Astrocyte (in vitro differentiated cells and primary cell): ENCODE results near the gene HSPA4. TPM values are rescaled to one million over a fixed set of nuclear protein-coding genes. Genes with fewer than 3 reads are reported as not detected.

Experiments used
- DNase-seq: peaks from one replicate; pipeline ENCODE4 v3.0.0-alpha.2; 2010; ENCODE audit warnings: low read depth
- FAIRE-seq: peaks from 2 replicates; lab custom pipeline; 2011; peaks lifted over from hg19 to GRCh38; lab: Jason Lieb, UNC
- H2AFZ ChIP-seq: 2 replicates; pipeline ENCODE4 v1.6.0; 2012; ENCODE audit warnings: low read depth, low read length, inconsistent platforms
- H3K27ac ChIP-seq: 2 replicates; pipeline ENCODE4 v1.5.1; 2011; ENCODE audit warnings: low read depth, low read length, inconsistent platforms
- H3K27me3 ChIP-seq: 2 replicates; pipeline ENCODE4 v1.6.0; 2011; ENCODE audit warnings: low read length, inconsistent platforms; ENCODE audit not compliant: insufficient read depth
- H3K36me3 ChIP-seq: 2 replicates; pipeline ENCODE4 v1.5.1; 2011; ENCODE audit warnings: low read length, inconsistent platforms; ENCODE audit not compliant: insufficient read depth
- H3K4me1 ChIP-seq: 2 replicates; pipeline ENCODE4 v1.5.1; 2011; ENCODE audit warnings: low read length, inconsistent platforms; ENCODE audit not compliant: insufficient read depth
- H3K4me2 ChIP-seq: 2 replicates; pipeline ENCODE4 v1.6.0; 2012; ENCODE audit warnings: low read length, inconsistent platforms
- H3K4me3 ChIP-seq: 2 replicates; pipeline ENCODE4 v1.5.1; 2011; ENCODE audit warnings: low read depth, mild to moderate bottlenecking, low read length, inconsistent platforms; ENCODE audit not compliant: insufficient read depth
- H3K79me2 ChIP-seq: 2 replicates; pipeline ENCODE4 v1.6.0; 2012; ENCODE audit warnings: mild to moderate bottlenecking, low read length, inconsistent platforms; ENCODE audit not compliant: insufficient read depth
- H3K9ac ChIP-seq: 2 replicates; pipeline ENCODE4 v1.6.0; 2012; ENCODE audit warnings: mild to moderate bottlenecking, low read length, inconsistent platforms
- H3K9me3 ChIP-seq: 2 replicates; pipeline ENCODE4 v1.5.1; 2012; ENCODE audit warnings: low read depth, mild to moderate bottlenecking, low read length, inconsistent platforms; ENCODE audit not compliant: insufficient read depth
- H4K20me1 ChIP-seq: 2 replicates; pipeline ENCODE4 v1.6.0; 2012; ENCODE audit warnings: low read length, inconsistent platforms; ENCODE audit not compliant: insufficient read depth
- H3K27ac Mint-ChIP-seq: one replicate; pipeline ENCODE4 v1.8.0; 2021; ENCODE audit warnings: mild to moderate bottlenecking, mixed read lengths; ENCODE audit not compliant: unreplicated experiment
- H3K27me3 Mint-ChIP-seq: one replicate; pipeline ENCODE4 v1.8.0; 2021; ENCODE audit warnings: low read depth, mixed read lengths; ENCODE audit not compliant: unreplicated experiment
- H3K36me3 Mint-ChIP-seq: one replicate; pipeline ENCODE4 v1.8.0; 2021; ENCODE audit warnings: low read depth, mixed read lengths; ENCODE audit not compliant: unreplicated experiment
- H3K4me1 Mint-ChIP-seq: one replicate; pipeline ENCODE4 v1.8.0; 2021; ENCODE audit warnings: low read depth, mixed read lengths; ENCODE audit not compliant: unreplicated experiment
- H3K4me3 Mint-ChIP-seq: one replicate; pipeline ENCODE4 v1.8.0; 2021; ENCODE audit warnings: mild to moderate bottlenecking, moderate library complexity, mixed read lengths; ENCODE audit not compliant: unreplicated experiment
- H3K9me3 Mint-ChIP-seq: one replicate; pipeline ENCODE4 v1.8.0; 2021; ENCODE audit warnings: mild to moderate bottlenecking, mixed read lengths; ENCODE audit not compliant: unreplicated experiment
- EZH2 ChIP-seq: IDR thresholded peaks from 2 replicates; pipeline ENCODE4 v1.6.1; 2012; ENCODE audit warnings: mild to moderate bottlenecking, low read length, inconsistent platforms; ENCODE audit not compliant: insufficient read depth
- total RNA-seq: library from RNA; stranded (reverse); gene quantifications from 2 replicates; pipeline ENCODE4 v1.2.1, GENCODE V29; 2021
- TF ChIP-seq, protein P1 (sequence below): IDR thresholded peaks from 2 replicates; pipeline ENCODE4 v1.5.1; 2011; ENCODE audit warnings: low read depth, mild to moderate bottlenecking, inconsistent platforms, low read length, moderate library complexity; ENCODE audit not compliant: insufficient read depth

The HSPA4 gene
- total RNA-seq, 1 donor from 2014 or later: 210 TPM

DNA sequence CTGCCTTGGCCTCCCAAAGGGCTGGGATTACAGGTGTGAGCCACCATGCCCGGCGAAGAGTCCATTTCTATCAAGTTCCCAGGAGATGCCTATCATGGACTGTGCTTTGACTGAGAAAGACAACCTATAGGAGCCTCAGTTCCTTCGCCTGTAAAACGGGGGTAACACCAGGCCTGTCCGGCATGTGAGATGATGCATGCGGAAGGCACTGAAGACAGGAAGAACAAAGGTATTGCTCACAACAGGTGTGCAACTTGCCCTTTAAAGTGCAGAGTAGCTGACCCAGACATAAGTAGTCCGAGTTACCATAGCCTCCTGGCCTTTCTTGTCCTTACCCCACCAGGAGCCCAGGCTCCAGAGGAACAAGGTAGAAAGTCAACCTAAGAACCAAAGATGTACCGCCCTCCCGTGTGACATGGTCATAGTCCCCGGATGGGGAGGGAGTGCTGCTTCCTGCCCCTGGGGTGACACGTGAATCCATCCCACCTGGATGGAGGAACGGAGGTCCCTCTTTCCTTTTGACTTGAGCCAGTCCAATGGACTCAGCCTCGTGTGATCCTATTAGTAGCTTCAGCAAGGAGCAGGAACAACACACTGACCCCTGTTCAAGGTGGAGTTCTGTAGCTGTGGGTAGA is 60.3 kb downstream of the HSPA4 start:
- H3K27ac ChIP-seq: no peak overlapping the region
- H3K27me3 ChIP-seq: no peaks in the 10 kb centered on the region
- H3K4me1 Mint-ChIP-seq: peaks cover 13% of the 10 kb centered on the region
- no peak for FAIRE-seq
- no peaks in the 10 kb centered on the region for H3K36me3 ChIP-seq
- no peak overlapping the region for H3K4me2 ChIP-seq
- DNase-seq: no peak
- peaks cover 5% of the 10 kb centered on the region for H4K20me1 ChIP-seq
- H3K9me3 Mint-ChIP-seq: peaks cover 2% of the 10 kb centered on the region
- H3K9ac ChIP-seq: no peak overlapping the region
- H3K4me3 ChIP-seq: no peak overlapping the region
- H3K79me2 ChIP-seq: no peaks in the 10 kb centered on the region
- H3K4me3 Mint-ChIP-seq: no peak overlapping the region
- no peak overlapping the region for H3K27ac Mint-ChIP-seq
- peaks cover 14% of the 10 kb centered on the region for H3K4me1 ChIP-seq
- TF ChIP-seq, protein P1, sequence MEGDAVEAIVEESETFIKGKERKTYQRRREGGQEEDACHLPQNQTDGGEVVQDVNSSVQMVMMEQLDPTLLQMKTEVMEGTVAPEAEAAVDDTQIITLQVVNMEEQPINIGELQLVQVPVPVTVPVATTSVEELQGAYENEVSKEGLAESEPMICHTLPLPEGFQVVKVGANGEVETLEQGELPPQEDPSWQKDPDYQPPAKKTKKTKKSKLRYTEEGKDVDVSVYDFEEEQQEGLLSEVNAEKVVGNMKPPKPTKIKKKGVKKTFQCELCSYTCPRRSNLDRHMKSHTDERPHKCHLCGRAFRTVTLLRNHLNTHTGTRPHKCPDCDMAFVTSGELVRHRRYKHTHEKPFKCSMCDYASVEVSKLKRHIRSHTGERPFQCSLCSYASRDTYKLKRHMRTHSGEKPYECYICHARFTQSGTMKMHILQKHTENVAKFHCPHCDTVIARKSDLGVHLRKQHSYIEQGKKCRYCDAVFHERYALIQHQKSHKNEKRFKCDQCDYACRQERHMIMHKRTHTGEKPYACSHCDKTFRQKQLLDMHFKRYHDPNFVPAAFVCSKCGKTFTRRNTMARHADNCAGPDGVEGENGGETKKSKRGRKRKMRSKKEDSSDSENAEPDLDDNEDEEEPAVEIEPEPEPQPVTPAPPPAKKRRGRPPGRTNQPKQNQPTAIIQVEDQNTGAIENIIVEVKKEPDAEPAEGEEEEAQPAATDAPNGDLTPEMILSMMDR: no peak
- TF ChIP-seq EZH2: no peak
- H3K27me3 Mint-ChIP-seq: peaks cover 8% of the 10 kb centered on the region
- H3K9me3 ChIP-seq: no peaks in the 10 kb centered on the region
- peaks cover 3% of the 10 kb centered on the region for H3K36me3 Mint-ChIP-seq
- H2AFZ ChIP-seq: no peak overlapping the region

DNA sequence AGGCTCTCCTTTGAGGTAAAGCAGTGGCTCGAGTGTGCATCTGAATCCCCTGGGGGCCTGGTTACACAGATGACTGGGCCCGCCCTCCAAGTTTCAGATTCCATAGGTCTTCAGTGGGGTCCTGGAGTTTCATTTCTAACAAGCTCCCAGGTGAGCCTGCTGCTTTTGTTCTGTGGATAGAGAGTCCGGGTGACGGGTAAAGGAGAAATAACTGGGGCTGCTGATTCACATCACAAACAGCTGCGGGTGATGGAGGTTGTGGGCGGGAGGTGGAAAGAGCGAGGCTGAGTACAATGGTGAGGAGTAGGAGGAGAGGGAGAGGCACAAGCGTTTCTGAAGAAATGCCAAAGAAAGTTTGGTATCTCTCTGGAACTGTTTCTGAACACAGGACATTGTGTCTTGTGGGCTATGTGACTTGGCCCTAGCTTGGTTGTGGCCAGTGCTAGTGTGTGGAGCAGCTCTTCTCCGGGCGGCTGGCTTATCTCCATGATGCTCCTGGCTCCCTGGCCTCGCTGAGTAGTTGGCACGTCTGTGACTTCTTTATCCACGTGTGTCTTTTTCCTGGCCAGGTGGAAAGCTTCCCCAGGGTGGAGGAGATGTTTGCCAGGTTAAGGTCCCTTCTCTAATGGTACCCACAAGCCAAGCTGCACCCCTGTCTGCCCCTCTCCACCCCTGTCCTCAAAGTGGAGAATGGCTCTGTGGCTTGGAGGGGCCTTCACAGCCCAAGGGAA is 61.7 kb downstream of the HSPA4 start:
- Histone ChIP-seq H3K9me3 (no peaks in the 10 kb centered on the region), H3K9ac (no peak overlapping the region), H4K20me1 (no peaks in the 10 kb centered on the region), H3K4me2 (peak overlapping the region; percentile 46), H2AFZ (no peak overlapping the region), H3K36me3 (no peaks in the 10 kb centered on the region), H3K4me3 (no peak overlapping the region), H3K27ac (no peak overlapping the region), H3K27me3 (no peaks in the 10 kb centered on the region), H3K4me1 (peaks cover 14% of the 10 kb centered on the region), H3K79me2 (no peaks in the 10 kb centered on the region)
- Mint-ChIP-seq H3K27ac (no peak overlapping the region), H3K9me3 (peaks cover 2% of the 10 kb centered on the region), H3K4me1 (peaks cover 10% of the 10 kb centered on the region), H3K4me3 (peak overlapping the region; percentile 54), H3K36me3 (no peaks in the 10 kb centered on the region), H3K27me3 (peaks cover 14% of the 10 kb centered on the region)
- no peak for FAIRE-seq
- DNase-seq: peak; percentile 78
- TF ChIP-seq, protein P1: no peak
- no peak for TF ChIP-seq EZH2
